ENCODE results near the gene PPFIBP2.

DNA sequence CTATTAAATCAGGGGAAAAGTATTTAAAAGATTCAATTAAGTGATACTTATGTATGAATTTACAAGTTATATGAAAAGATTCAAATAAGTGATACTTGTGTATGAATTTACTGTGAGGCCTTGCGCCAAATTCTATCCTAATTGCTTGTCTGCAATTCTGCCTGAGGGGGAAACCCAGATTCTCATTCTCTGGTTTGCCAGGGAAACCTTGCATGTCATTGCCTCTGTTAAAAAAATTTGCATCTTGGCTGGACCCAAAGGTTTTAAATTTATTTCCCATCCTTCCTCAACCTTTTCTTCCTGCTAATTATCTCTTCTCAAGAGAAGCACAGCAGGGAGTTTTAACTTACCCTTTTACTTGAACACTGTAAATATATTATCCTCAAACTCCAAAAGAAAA, 14.7 kb upstream of the PPFIBP2 start:
- TF ChIP-seq TRIM28 (IDR thresholded peaks at IDR 0.05; ENCODE audit: borderline replicate concordance, low read length) = no peak
- TF ChIP-seq ZBTB8A (tag by site-specific recombination; IDR thresholded peaks at IDR 0.05) = no peak
- no peak for TF ChIP-seq ZNF514 (tag by site-specific recombination; IDR thresholded peaks at IDR 0.05)
- TF ChIP-seq, protein P1, sequence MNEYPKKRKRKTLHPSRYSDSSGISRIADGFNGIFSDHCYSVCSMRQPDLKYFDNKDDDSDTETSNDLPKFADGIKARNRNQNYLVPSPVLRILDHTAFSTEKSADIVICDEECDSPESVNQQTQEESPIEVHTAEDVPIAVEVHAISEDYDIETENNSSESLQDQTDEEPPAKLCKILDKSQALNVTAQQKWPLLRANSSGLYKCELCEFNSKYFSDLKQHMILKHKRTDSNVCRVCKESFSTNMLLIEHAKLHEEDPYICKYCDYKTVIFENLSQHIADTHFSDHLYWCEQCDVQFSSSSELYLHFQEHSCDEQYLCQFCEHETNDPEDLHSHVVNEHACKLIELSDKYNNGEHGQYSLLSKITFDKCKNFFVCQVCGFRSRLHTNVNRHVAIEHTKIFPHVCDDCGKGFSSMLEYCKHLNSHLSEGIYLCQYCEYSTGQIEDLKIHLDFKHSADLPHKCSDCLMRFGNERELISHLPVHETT (tag by site-specific recombination; IDR thresholded peaks at IDR 0.05) = no peak
- no peak for TF ChIP-seq ZNF121 (tag by site-specific recombination; IDR thresholded peaks at IDR 0.05)
- TF ChIP-seq CTCF (tag by site-specific recombination; IDR thresholded peaks at IDR 0.05) = no peak
- TF ChIP-seq, protein P2, sequence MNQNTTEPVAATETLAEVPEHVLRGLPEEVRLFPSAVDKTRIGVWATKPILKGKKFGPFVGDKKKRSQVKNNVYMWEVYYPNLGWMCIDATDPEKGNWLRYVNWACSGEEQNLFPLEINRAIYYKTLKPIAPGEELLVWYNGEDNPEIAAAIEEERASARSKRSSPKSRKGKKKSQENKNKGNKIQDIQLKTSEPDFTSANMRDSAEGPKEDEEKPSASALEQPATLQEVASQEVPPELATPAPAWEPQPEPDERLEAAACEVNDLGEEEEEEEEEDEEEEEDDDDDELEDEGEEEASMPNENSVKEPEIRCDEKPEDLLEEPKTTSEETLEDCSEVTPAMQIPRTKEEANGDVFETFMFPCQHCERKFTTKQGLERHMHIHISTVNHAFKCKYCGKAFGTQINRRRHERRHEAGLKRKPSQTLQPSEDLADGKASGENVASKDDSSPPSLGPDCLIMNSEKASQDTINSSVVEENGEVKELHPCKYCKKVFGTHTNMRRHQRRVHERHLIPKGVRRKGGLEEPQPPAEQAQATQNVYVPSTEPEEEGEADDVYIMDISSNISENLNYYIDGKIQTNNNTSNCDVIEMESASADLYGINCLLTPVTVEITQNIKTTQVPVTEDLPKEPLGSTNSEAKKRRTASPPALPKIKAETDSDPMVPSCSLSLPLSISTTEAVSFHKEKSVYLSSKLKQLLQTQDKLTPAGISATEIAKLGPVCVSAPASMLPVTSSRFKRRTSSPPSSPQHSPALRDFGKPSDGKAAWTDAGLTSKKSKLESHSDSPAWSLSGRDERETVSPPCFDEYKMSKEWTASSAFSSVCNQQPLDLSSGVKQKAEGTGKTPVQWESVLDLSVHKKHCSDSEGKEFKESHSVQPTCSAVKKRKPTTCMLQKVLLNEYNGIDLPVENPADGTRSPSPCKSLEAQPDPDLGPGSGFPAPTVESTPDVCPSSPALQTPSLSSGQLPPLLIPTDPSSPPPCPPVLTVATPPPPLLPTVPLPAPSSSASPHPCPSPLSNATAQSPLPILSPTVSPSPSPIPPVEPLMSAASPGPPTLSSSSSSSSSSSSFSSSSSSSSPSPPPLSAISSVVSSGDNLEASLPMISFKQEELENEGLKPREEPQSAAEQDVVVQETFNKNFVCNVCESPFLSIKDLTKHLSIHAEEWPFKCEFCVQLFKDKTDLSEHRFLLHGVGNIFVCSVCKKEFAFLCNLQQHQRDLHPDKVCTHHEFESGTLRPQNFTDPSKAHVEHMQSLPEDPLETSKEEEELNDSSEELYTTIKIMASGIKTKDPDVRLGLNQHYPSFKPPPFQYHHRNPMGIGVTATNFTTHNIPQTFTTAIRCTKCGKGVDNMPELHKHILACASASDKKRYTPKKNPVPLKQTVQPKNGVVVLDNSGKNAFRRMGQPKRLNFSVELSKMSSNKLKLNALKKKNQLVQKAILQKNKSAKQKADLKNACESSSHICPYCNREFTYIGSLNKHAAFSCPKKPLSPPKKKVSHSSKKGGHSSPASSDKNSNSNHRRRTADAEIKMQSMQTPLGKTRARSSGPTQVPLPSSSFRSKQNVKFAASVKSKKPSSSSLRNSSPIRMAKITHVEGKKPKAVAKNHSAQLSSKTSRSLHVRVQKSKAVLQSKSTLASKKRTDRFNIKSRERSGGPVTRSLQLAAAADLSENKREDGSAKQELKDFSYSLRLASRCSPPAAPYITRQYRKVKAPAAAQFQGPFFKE (tag by site-specific recombination; IDR thresholded peaks at IDR 0.05; ENCODE audit: borderline replicate concordance) = no peak
- TF ChIP-seq PRDM1 (tag by site-specific recombination; IDR thresholded peaks at IDR 0.05) = no peak

Measured in HEK293 (cell line).